ENCODE results near the gene CLSTN1.
"Not testable (repeated sequence)": the region's sequence is repeated elsewhere in the genome, so short reads cannot be mapped to it uniquely, and the experiment has no call there.

CLSTN1 gene

GRCh38 chr1:9748391-9748790, 75.4 kb downstream of the CLSTN1 start:
- H3K27me3 ChIP-seq (replicated peaks in 2 of 5; ENCODE audit: control insufficient read depth in 4 of 5, insufficient read depth in 5 of 5, low read length in 4 of 5); H3K27ac ChIP-seq (ENCODE audit: insufficient read depth in 1 of 2, low read depth in 1 of 2, low read length in 2 of 2, poor library complexity in 1 of 2, severe bottlenecking in 2 of 2); CTCF ChIA-PET; H3K4me1 ChIP-seq (ENCODE audit: control extremely low read depth in 1 of 4, control insufficient read depth in 4 of 4, insufficient read depth in 4 of 4, low read length in 3 of 4); H3K9me3 ChIP-seq (ENCODE audit: control extremely low read depth in 1 of 5, control insufficient read depth in 4 of 5, insufficient read depth in 2 of 5, low read depth in 1 of 5, low read length in 4 of 5); POLR2A ChIA-PET; H3K4me3 ChIP-seq (ENCODE audit: control insufficient read depth in 1 of 7, extremely low read depth in 1 of 7, insufficient read depth in 4 of 7, low read depth in 2 of 7, low read length in 6 of 7); DNase-seq: not testable (repeated sequence)
- peaks cover 18 to 65% (median 38%) of the 10 kb centered on the region in 4 experiments for H3K36me3 ChIP-seq (ENCODE audit: control insufficient read depth in 4 of 4, insufficient read depth in 4 of 4, low read length in 3 of 4)
- 100% methylated on average over 7 of the region's 9 CpGs for WGBS (ENCODE audit: insufficient coverage)

- no peaks in the 10 kb centered on the region for H3K27me3 ChIP-seq (replicated peaks in 2 of 5; ENCODE audit: control insufficient read depth in 4 of 5, insufficient read depth in 5 of 5, low read length in 4 of 5)
- H3K36me3 ChIP-seq (ENCODE audit: control insufficient read depth in 4 of 4, insufficient read depth in 4 of 4, low read length in 3 of 4) = peaks cover 23 to 68% (median 46%) of the 10 kb centered on the region in 4 experiments
- CTCF ChIA-PET = interaction anchor here (0.8 to 1.8 kb wide), 7 partner anchors 15 to 251 kb away, joined by 3 to 6 read pairs (median 3); no protein-coding TSS in a partner anchor
- no peak overlapping the region for H3K27ac ChIP-seq (ENCODE audit: insufficient read depth in 1 of 2, low read depth in 1 of 2, low read length in 2 of 2, poor library complexity in 1 of 2, severe bottlenecking in 2 of 2)
- no peak for DNase-seq
- POLR2A ChIA-PET = no interaction called here
- no peaks in the 10 kb centered on the region for H3K4me1 ChIP-seq (ENCODE audit: control extremely low read depth in 1 of 4, control insufficient read depth in 4 of 4, insufficient read depth in 4 of 4, low read length in 3 of 4)
- no peaks in the 10 kb centered on the region for H3K9me3 ChIP-seq (ENCODE audit: control extremely low read depth in 1 of 5, control insufficient read depth in 4 of 5, insufficient read depth in 2 of 5, low read depth in 1 of 5, low read length in 4 of 5)
- H3K4me3 ChIP-seq (ENCODE audit: control insufficient read depth in 1 of 7, extremely low read depth in 1 of 7, insufficient read depth in 4 of 7, low read depth in 2 of 7, low read length in 6 of 7) = no peak overlapping the region
- 100% methylated on average over 1 of the region's 7 CpGs for WGBS (ENCODE audit: insufficient coverage)
Observed at GRCh38 chr1:9746651-9747050, 77.1 kb downstream of the CLSTN1 start.

- H3K27ac ChIP-seq (ENCODE audit: insufficient read depth in 1 of 2, low read depth in 1 of 2, low read length in 2 of 2, poor library complexity in 1 of 2, severe bottlenecking in 2 of 2) = no peak overlapping the region
Observed at GRCh38 chr1:9746211-9746610, 77.6 kb downstream of the CLSTN1 start.

GRCh38 chr1:9744106-9744799, 79.5 kb downstream of the CLSTN1 start:
- CTCF ChIA-PET = interaction anchor here (0.9 to 2.2 kb wide), 2 partner anchors 11 to 20 kb away, joined by 3 to 8 read pairs; no protein-coding TSS in a partner anchor
- POLR2A ChIA-PET = no interaction called here
- peaks cover 21 to 72% (median 45%) of the 10 kb centered on the region in 4 experiments for H3K36me3 ChIP-seq (ENCODE audit: control insufficient read depth in 4 of 4, insufficient read depth in 4 of 4, low read length in 3 of 4)

More at GRCh38 chr1:9746211-9746610, 77.6 kb downstream of the CLSTN1 start:
- no peaks in the 10 kb centered on the region for H3K4me1 ChIP-seq (ENCODE audit: control extremely low read depth in 1 of 4, control insufficient read depth in 4 of 4, insufficient read depth in 4 of 4, low read length in 3 of 4)
- 93% methylated on average over 3 of the region's 3 CpGs for WGBS (ENCODE audit: insufficient coverage)
- peaks cover 22 to 68% (median 47%) of the 10 kb centered on the region in 4 experiments for H3K36me3 ChIP-seq (ENCODE audit: control insufficient read depth in 4 of 4, insufficient read depth in 4 of 4, low read length in 3 of 4)
- CTCF ChIA-PET = interaction anchor here (0.8 to 1.8 kb wide), 6 partner anchors 14 to 251 kb away, joined by 3 to 6 read pairs (median 3); no protein-coding TSS in a partner anchor
- no peaks in the 10 kb centered on the region for H3K9me3 ChIP-seq (ENCODE audit: control extremely low read depth in 1 of 5, control insufficient read depth in 4 of 5, insufficient read depth in 2 of 5, low read depth in 1 of 5, low read length in 4 of 5)
- DNase-seq = no peak
- POLR2A ChIA-PET = no interaction called here
- no peak overlapping the region for H3K4me3 ChIP-seq (ENCODE audit: control insufficient read depth in 1 of 7, extremely low read depth in 1 of 7, insufficient read depth in 4 of 7, low read depth in 2 of 7, low read length in 6 of 7)
- no peaks in the 10 kb centered on the region for H3K27me3 ChIP-seq (replicated peaks in 2 of 5; ENCODE audit: control insufficient read depth in 4 of 5, insufficient read depth in 5 of 5, low read length in 4 of 5)

GRCh38 chr1:9737671-9738070, 86.1 kb downstream of the CLSTN1 start:
- no peak for DNase-seq
- Histone ChIP-seq H3K9me3 (ENCODE audit: control extremely low read depth in 1 of 5, control insufficient read depth in 4 of 5, insufficient read depth in 2 of 5, low read depth in 1 of 5, low read length in 4 of 5) (no peaks in the 10 kb centered on the region), H3K4me1 (ENCODE audit: control extremely low read depth in 1 of 4, control insufficient read depth in 4 of 4, insufficient read depth in 4 of 4, low read length in 3 of 4) (peaks cover 0 to 10% (median 1%) of the 10 kb centered on the region in 4 experiments), H3K27ac (ENCODE audit: insufficient read depth in 1 of 2, low read depth in 1 of 2, low read length in 2 of 2, poor library complexity in 1 of 2, severe bottlenecking in 2 of 2) (no peak overlapping the region), H3K4me3 (ENCODE audit: control insufficient read depth in 1 of 7, extremely low read depth in 1 of 7, insufficient read depth in 4 of 7, low read depth in 2 of 7, low read length in 6 of 7) (no peak overlapping the region), H3K27me3 (replicated peaks in 2 of 5; ENCODE audit: control insufficient read depth in 4 of 5, insufficient read depth in 5 of 5, low read length in 4 of 5) (no peaks in the 10 kb centered on the region), H3K36me3 (ENCODE audit: control insufficient read depth in 4 of 4, insufficient read depth in 4 of 4, low read length in 3 of 4) (peaks cover 19 to 88% (median 55%) of the 10 kb centered on the region in 4 experiments)
- ChIA-PET CTCF (interaction anchor here (3.2 kb wide), 1 partner anchor 11 kb away, joined by 13 read pairs; no protein-coding TSS in a partner anchor), POLR2A (no interaction called here)
- 98% methylated on average over 9 of the region's 10 CpGs for WGBS (ENCODE audit: insufficient coverage)

More at GRCh38 chr1:9744106-9744799, 79.5 kb downstream of the CLSTN1 start:
- Histone ChIP-seq H3K27me3 (replicated peaks in 2 of 5; ENCODE audit: control insufficient read depth in 4 of 5, insufficient read depth in 5 of 5, low read length in 4 of 5) (no peaks in the 10 kb centered on the region), H3K4me3 (ENCODE audit: control insufficient read depth in 1 of 7, extremely low read depth in 1 of 7, insufficient read depth in 4 of 7, low read depth in 2 of 7, low read length in 6 of 7) (no peak overlapping the region), H3K4me1 (ENCODE audit: control extremely low read depth in 1 of 4, control insufficient read depth in 4 of 4, insufficient read depth in 4 of 4, low read length in 3 of 4) (no peaks in the 10 kb centered on the region), H3K9me3 (ENCODE audit: control extremely low read depth in 1 of 5, control insufficient read depth in 4 of 5, insufficient read depth in 2 of 5, low read depth in 1 of 5, low read length in 4 of 5) (no peaks in the 10 kb centered on the region), H3K27ac (ENCODE audit: insufficient read depth in 1 of 2, low read depth in 1 of 2, low read length in 2 of 2, poor library complexity in 1 of 2, severe bottlenecking in 2 of 2) (no peak overlapping the region)
- 99% methylated on average over 27 of the region's 28 CpGs for WGBS (ENCODE audit: insufficient coverage)
- no peak for DNase-seq

- DNase-seq = no peak
- Histone ChIP-seq H3K4me3 (ENCODE audit: control insufficient read depth in 1 of 7, extremely low read depth in 1 of 7, insufficient read depth in 4 of 7, low read depth in 2 of 7, low read length in 6 of 7) (no peak overlapping the region), H3K9me3 (ENCODE audit: control extremely low read depth in 1 of 5, control insufficient read depth in 4 of 5, insufficient read depth in 2 of 5, low read depth in 1 of 5, low read length in 4 of 5) (no peaks in the 10 kb centered on the region), H3K27me3 (replicated peaks in 2 of 5; ENCODE audit: control insufficient read depth in 4 of 5, insufficient read depth in 5 of 5, low read length in 4 of 5) (no peaks in the 10 kb centered on the region), H3K27ac (ENCODE audit: insufficient read depth in 1 of 2, low read depth in 1 of 2, low read length in 2 of 2, poor library complexity in 1 of 2, severe bottlenecking in 2 of 2) (no peak overlapping the region), H3K4me1 (ENCODE audit: control extremely low read depth in 1 of 4, control insufficient read depth in 4 of 4, insufficient read depth in 4 of 4, low read length in 3 of 4) (peaks cover 0 to 10% (median 1%) of the 10 kb centered on the region in 4 experiments), H3K36me3 (ENCODE audit: control insufficient read depth in 4 of 4, insufficient read depth in 4 of 4, low read length in 3 of 4) (peaks cover 19 to 90% (median 58%) of the 10 kb centered on the region in 4 experiments)
- ChIA-PET POLR2A (no interaction called here), CTCF (interaction anchor here (3.2 kb wide), 1 partner anchor 11 kb away, joined by 13 read pairs; no protein-coding TSS in a partner anchor)
- 78% methylated on average over 8 of the region's 9 CpGs for WGBS (ENCODE audit: insufficient coverage)
Observed at GRCh38 chr1:9737057-9737456, 86.7 kb downstream of the CLSTN1 start.

GRCh38 chr1:9736241-9736640, 87.5 kb downstream of the CLSTN1 start:
- Histone ChIP-seq H3K27ac (ENCODE audit: insufficient read depth in 1 of 2, low read depth in 1 of 2, low read length in 2 of 2, poor library complexity in 1 of 2, severe bottlenecking in 2 of 2) (no peak overlapping the region), H3K4me1 (ENCODE audit: control extremely low read depth in 1 of 4, control insufficient read depth in 4 of 4, insufficient read depth in 4 of 4, low read length in 3 of 4) (peaks cover 0 to 10% (median 1%) of the 10 kb centered on the region in 4 experiments), H3K9me3 (ENCODE audit: control extremely low read depth in 1 of 5, control insufficient read depth in 4 of 5, insufficient read depth in 2 of 5, low read depth in 1 of 5, low read length in 4 of 5) (no peaks in the 10 kb centered on the region), H3K4me3 (ENCODE audit: control insufficient read depth in 1 of 7, extremely low read depth in 1 of 7, insufficient read depth in 4 of 7, low read depth in 2 of 7, low read length in 6 of 7) (no peak overlapping the region), H3K27me3 (replicated peaks in 2 of 5; ENCODE audit: control insufficient read depth in 4 of 5, insufficient read depth in 5 of 5, low read length in 4 of 5) (no peaks in the 10 kb centered on the region), H3K36me3 (ENCODE audit: control insufficient read depth in 4 of 4, insufficient read depth in 4 of 4, low read length in 3 of 4) (peaks cover 15 to 89% (median 60%) of the 10 kb centered on the region in 4 experiments)
- CTCF ChIA-PET = interaction anchor here (1.0 to 3.2 kb wide), 2 partner anchors 10 to 12 kb away, joined by 4 to 13 read pairs; no protein-coding TSS in a partner anchor
- 100% methylated on average over 1 of the region's 5 CpGs for WGBS (ENCODE audit: insufficient coverage)
- no peak for DNase-seq
- POLR2A ChIA-PET = no interaction called here

Measured in common myeloid progenitor, CD34-positive (primary cell).